CD8-positive, alpha-beta memory T cell (primary cell): ENCODE results near the gene FAM120A. TPM values are rescaled to one million over a fixed set of nuclear protein-coding genes. Genes with fewer than 3 reads are reported as not detected.

Source experiments
- CTCF ChIA-PET: fragments of 350-600 bp; sonication (Branson Sonifier 250); formaldehyde crosslinking; loops from one replicate; lab custom pipeline; 2021; ENCODE audit warnings: antibody characterized with exemption; lab: Charles Lee
- POLR2A ChIA-PET: fragments of 350-600 bp; sonication (Branson Sonifier 250); formaldehyde crosslinking; loops from one replicate; lab custom pipeline; 2021; ENCODE audit warnings: antibody characterized with exemption; lab: Charles Lee
- DNase-seq, 5 donors: peaks; one replicate each; pipeline versions ENCODE4 v3.0.0 to v3.0.0-alpha.2; 2020 to 2022; ENCODE audit warnings: mixed read lengths in 1 of 5
- H3K27ac ChIP-seq: one replicate; pipeline ENCODE4 v1.7.0; 2013; ENCODE audit warnings: low read depth, mild to moderate bottlenecking, low read length, moderate library complexity
- H3K27me3 ChIP-seq: 2 replicates; pipeline ENCODE4 v1.7.0; 2013; ENCODE audit warnings: low read length, mild to moderate bottlenecking; ENCODE audit not compliant: insufficient read depth, poor library complexity, severe bottlenecking
- H3K36me3 ChIP-seq: 2 replicates; pipeline ENCODE4 v1.7.0; 2013; ENCODE audit warnings: mild to moderate bottlenecking, low read length, moderate library complexity; ENCODE audit not compliant: insufficient read depth
- H3K4me1 ChIP-seq: 2 replicates; pipeline ENCODE4 v1.7.0; 2013; ENCODE audit warnings: mild to moderate bottlenecking, low read length, moderate library complexity; ENCODE audit not compliant: insufficient read depth
- H3K4me3 ChIP-seq: 2 replicates; pipeline ENCODE4 v1.7.0; 2013; ENCODE audit warnings: mild to moderate bottlenecking, low read length
- H3K9me3 ChIP-seq: 2 replicates; pipeline ENCODE4 v1.7.0; 2013; ENCODE audit warnings: mild to moderate bottlenecking, low read length
- H3K27ac Mint-ChIP-seq, 8 donors: one replicate each; pipeline ENCODE4 v1.8.0; 2020 to 2021; ENCODE audit warnings: mixed read lengths in 8 of 8, mild to moderate bottlenecking in 6 of 8, inconsistent platforms in 3 of 8, moderate library complexity in 3 of 8
- H3K27me3 Mint-ChIP-seq, 2 donors: one replicate each; pipeline ENCODE4 v1.8.0; 2020 to 2021; ENCODE audit warnings: mixed read lengths in 2 of 2, mild to moderate bottlenecking in 1 of 2, moderate library complexity in 1 of 2
- H3K36me3 Mint-ChIP-seq, 3 donors: one replicate each; pipeline ENCODE4 v1.8.0; 2020 to 2021; ENCODE audit warnings: mixed read lengths in 3 of 3, inconsistent platforms in 1 of 3, mild to moderate bottlenecking in 1 of 3
- H3K4me1 Mint-ChIP-seq, 3 donors: one replicate each; pipeline ENCODE4 v1.8.0; 2020 to 2021; ENCODE audit warnings: mixed read lengths in 3 of 3, inconsistent platforms in 1 of 3, mild to moderate bottlenecking in 1 of 3
- H3K4me3 Mint-ChIP-seq, 7 donors: one replicate each; pipeline ENCODE4 v1.8.0; 2020 to 2021; ENCODE audit warnings: mixed read lengths in 7 of 7, mild to moderate bottlenecking in 6 of 7, moderate library complexity in 4 of 7, inconsistent platforms in 2 of 7
- H3K9me3 Mint-ChIP-seq, 5 donors: one replicate each; pipeline ENCODE4 v1.8.0; 2020 to 2022; ENCODE audit warnings: mixed read lengths in 5 of 5, mild to moderate bottlenecking in 3 of 5, moderate library complexity in 2 of 5, inconsistent platforms in 1 of 5
- polyA plus RNA-seq: library from polyadenylated mRNA; unstranded; fragments of 300-500 nt; fragmentation: Illumina TruSeq; gene quantifications from one replicate; pipeline ENCODE4 v1.2.3, GENCODE V29; 2021
- total RNA-seq, 2 experiments: library from RNA; stranded (reverse); gene quantifications; one replicate each; pipeline ENCODE4 v1.2.3, GENCODE V29; 2021

The FAM120A gene
- total and polyA plus RNA-seq, 3 experiments from 2014 or later, result 16.0 to 142 (median 140) TPM

DNA sequence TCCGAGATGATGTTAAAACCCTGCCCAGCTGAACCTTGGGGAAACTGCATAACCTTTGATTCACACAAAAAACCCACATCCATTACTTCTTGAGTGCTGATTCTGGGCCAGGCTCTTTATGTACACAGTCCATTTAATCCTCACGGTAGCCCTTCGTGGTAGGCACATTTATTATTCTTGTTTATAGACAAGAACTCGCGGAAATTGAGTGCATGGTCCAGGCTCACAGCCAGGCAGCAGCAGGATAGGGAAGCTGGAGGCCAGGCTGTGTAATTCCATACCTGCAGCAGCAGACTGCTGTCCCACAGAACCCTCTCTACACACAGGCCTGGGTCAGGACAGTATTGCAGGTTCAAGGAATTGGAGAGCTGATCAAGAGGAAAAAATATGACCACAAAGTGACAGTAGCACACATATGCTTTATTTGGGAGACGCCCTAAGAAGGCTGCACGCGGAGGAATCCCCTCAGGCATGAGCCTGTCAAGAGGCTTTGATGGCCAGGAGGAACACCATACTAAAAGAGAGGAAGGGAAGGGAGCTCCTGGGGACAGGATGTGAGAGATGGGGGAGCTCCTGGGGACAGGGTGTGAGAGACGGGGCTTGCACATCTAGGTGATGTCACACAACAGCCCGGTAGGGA lies 28.4 kb upstream of the FAM120A start:
- Mint-ChIP-seq H3K4me1 (no peaks in the 10 kb centered on the region), H3K9me3 (peaks cover 7 to 25% (median 17%) of the 10 kb centered on the region in 5 donors), H3K36me3 (peaks cover 2 to 16% (median 5%) of the 10 kb centered on the region in 3 donors), H3K27ac (no peak overlapping the region), H3K4me3 (no peak overlapping the region), H3K27me3 (peaks cover 9 to 42% of the 10 kb centered on the region in 2 donors)
- Histone ChIP-seq H3K4me3 (no peak overlapping the region), H3K27me3 (no peaks in the 10 kb centered on the region), H3K9me3 (peaks cover 5% of the 10 kb centered on the region), H3K27ac (no peak overlapping the region), H3K4me1 (no peaks in the 10 kb centered on the region), H3K36me3 (no peaks in the 10 kb centered on the region)
- ChIA-PET CTCF (no interaction called here), POLR2A (no interaction called here)
- no peak for DNase-seq

- Histone ChIP-seq H3K9me3 (no peaks in the 10 kb centered on the region), H3K27me3 (no peaks in the 10 kb centered on the region), H3K27ac (no peak overlapping the region), H3K4me3 (no peak overlapping the region), H3K36me3 (no peaks in the 10 kb centered on the region), H3K4me1 (no peaks in the 10 kb centered on the region)
- Mint-ChIP-seq H3K4me1 (no peaks in the 10 kb centered on the region), H3K4me3 (no peak overlapping the region), H3K27ac (no peak overlapping the region), H3K36me3 (peaks cover 0 to 2% (median 0%) of the 10 kb centered on the region in 3 donors), H3K9me3 (peaks cover 0 to 4% (median 0%) of the 10 kb centered on the region in 5 donors), H3K27me3 (peaks cover 8 to 45% of the 10 kb centered on the region in 2 donors)
- no peak for DNase-seq
- ChIA-PET CTCF (no interaction called here), POLR2A (no interaction called here)
Measured at GRCh38 chr9:93427655-93428379, 23.7 kb upstream of the FAM120A start.

DNA sequence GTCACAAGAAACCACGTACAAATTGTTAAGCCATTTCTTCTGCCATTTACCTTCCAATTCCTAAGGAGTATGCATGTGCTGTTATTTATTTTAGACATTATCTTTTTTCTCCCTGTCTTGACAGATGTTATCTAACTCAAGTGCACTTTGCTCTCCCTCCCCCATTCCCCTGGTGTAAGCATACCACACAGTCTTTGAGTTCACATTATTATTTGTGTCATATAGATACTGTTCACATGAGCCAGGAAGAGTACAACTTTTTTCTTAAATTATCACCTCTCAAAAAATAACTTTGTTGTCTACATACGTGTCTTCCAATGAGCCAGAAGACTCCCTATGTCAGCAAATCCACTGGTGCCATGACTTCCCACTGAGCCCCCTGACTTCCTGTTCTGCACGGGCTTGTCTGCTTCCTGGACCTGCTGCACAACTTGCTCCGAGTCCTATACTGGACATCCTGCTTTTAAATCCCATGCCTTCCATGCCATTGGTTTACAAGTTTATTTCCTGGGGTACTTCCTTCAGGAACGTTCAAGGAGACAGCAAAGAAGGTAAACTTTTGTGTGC lies 19.9 kb upstream of the FAM120A start:
- Histone ChIP-seq H3K27ac (no peak overlapping the region), H3K4me3 (no peak overlapping the region), H3K4me1 (no peaks in the 10 kb centered on the region), H3K9me3 (no peaks in the 10 kb centered on the region), H3K27me3 (no peaks in the 10 kb centered on the region), H3K36me3 (no peaks in the 10 kb centered on the region)
- POLR2A ChIA-PET, result no interaction called here
- Mint-ChIP-seq H3K4me3 (no peak overlapping the region), H3K27me3 (peaks cover 5 to 20% of the 10 kb centered on the region in 2 donors), H3K36me3 (peaks cover 0 to 3% (median 2%) of the 10 kb centered on the region in 3 donors), H3K27ac (no peak overlapping the region), H3K4me1 (no peaks in the 10 kb centered on the region), H3K9me3 (peaks cover 0 to 2% (median 0%) of the 10 kb centered on the region in 5 donors)
- CTCF ChIA-PET, result no interaction called here
- DNase-seq, result no peak

- Mint-ChIP-seq H3K4me3 (no peak overlapping the region), H3K27me3 (peaks cover 5 to 10% of the 10 kb centered on the region in 2 donors), H3K9me3 (no peaks in the 10 kb centered on the region), H3K4me1 (no peaks in the 10 kb centered on the region), H3K36me3 (peaks cover 0 to 8% (median 3%) of the 10 kb centered on the region in 3 donors), H3K27ac (peak overlapping the region in 1 of 8 donors; percentile 69)
- H3K27me3 ChIP-seq, result no peaks in the 10 kb centered on the region
- no peak for DNase-seq
- H3K27ac ChIP-seq, result no peak overlapping the region
- no peak overlapping the region for H3K4me3 ChIP-seq
- POLR2A ChIA-PET, result no interaction called here
- H3K36me3 ChIP-seq, result no peaks in the 10 kb centered on the region
- H3K9me3 ChIP-seq, result no peaks in the 10 kb centered on the region
- CTCF ChIA-PET, result no interaction called here
- no peaks in the 10 kb centered on the region for H3K4me1 ChIP-seq
Measured at GRCh38 chr9:93432964-93433363, 18.5 kb upstream of the FAM120A start.

- no peak overlapping the region for H3K4me3 Mint-ChIP-seq
Measured at GRCh38 chr9:93434056-93434455, 17.4 kb upstream of the FAM120A start.

DNA sequence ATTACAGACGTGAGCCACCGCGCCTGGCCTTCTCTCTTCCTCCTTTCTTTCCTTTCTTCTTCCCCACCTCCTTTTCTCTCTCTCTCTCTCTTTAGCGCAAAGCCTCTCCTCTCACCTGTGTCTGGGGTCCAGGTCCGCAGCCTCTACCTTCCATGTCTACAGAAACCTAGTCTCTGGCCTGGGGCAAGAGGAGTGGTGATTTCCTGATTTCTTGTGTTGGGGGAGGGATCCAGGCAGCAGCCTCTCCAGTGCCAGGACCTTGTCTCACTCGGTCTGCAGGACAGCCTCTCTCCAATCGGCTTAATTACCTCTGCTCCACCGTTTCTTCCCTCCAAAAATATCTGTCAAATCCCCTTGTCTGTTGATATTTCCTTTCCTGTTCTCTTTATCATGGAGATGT lies 16.1 kb upstream of the FAM120A start:
- H3K9me3 ChIP-seq, result no peaks in the 10 kb centered on the region
- Mint-ChIP-seq H3K27ac (no peak overlapping the region), H3K4me3 (no peak overlapping the region), H3K27me3 (no peaks in the 10 kb centered on the region), H3K9me3 (no peaks in the 10 kb centered on the region), H3K36me3 (peaks cover 0 to 9% (median 5%) of the 10 kb centered on the region in 3 donors), H3K4me1 (no peaks in the 10 kb centered on the region)
- DNase-seq, result no peak
- ChIA-PET CTCF (no interaction called here), POLR2A (no interaction called here)
- H3K4me1 ChIP-seq, result no peaks in the 10 kb centered on the region
- no peaks in the 10 kb centered on the region for H3K36me3 ChIP-seq
- no peaks in the 10 kb centered on the region for H3K27me3 ChIP-seq
- no peak overlapping the region for H3K4me3 ChIP-seq
- H3K27ac ChIP-seq, result no peak overlapping the region

More at GRCh38 chr9:93434056-93434455, 17.4 kb upstream of the FAM120A start:
- CTCF ChIA-PET, result no interaction called here
- no peak overlapping the region for H3K27ac ChIP-seq
- no peak for DNase-seq
- no peaks in the 10 kb centered on the region for H3K4me1 ChIP-seq
- H3K4me3 ChIP-seq, result no peak overlapping the region
- no peaks in the 10 kb centered on the region for H3K27me3 ChIP-seq
- Mint-ChIP-seq H3K27ac (peak overlapping the region in 1 of 8 donors; percentile 74), H3K4me1 (no peaks in the 10 kb centered on the region), H3K36me3 (peaks cover 0 to 9% (median 5%) of the 10 kb centered on the region in 3 donors), H3K9me3 (no peaks in the 10 kb centered on the region), H3K27me3 (peaks cover 4 to 5% of the 10 kb centered on the region in 2 donors)
- H3K36me3 ChIP-seq, result no peaks in the 10 kb centered on the region
- POLR2A ChIA-PET, result no interaction called here
- no peaks in the 10 kb centered on the region for H3K9me3 ChIP-seq

DNA sequence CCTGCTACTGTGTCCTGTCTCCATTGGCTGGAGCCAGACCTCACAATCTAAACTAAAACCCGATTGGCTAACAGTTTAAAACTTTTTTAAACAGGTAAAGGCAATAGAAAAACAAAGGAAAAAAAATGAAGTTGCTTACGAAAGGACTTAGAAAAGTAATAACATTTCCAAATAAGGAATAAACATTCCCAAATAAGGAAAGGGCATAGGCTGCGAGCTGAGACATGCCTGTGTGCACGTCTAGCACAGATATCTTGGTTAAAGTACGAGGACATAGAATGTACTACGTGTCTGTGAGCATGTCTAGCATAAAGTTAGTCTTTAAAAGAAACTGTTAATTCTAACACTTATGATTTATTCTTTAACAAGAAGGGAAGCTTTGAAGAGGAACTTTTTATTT lies 15.3 kb upstream of the FAM120A start:
- DNase-seq, result no peak

More for the DNA sequence above, 15.3 kb upstream of the FAM120A start:
- Histone ChIP-seq H3K9me3 (no peaks in the 10 kb centered on the region), H3K27me3 (no peaks in the 10 kb centered on the region), H3K4me3 (no peak overlapping the region), H3K4me1 (no peaks in the 10 kb centered on the region), H3K36me3 (no peaks in the 10 kb centered on the region), H3K27ac (no peak overlapping the region)
- Mint-ChIP-seq H3K36me3 (peaks cover 0 to 9% (median 5%) of the 10 kb centered on the region in 3 donors), H3K4me1 (no peaks in the 10 kb centered on the region), H3K27me3 (no peaks in the 10 kb centered on the region), H3K4me3 (no peak overlapping the region), H3K27ac (no peak overlapping the region), H3K9me3 (no peaks in the 10 kb centered on the region)
- CTCF ChIA-PET, result no interaction called here
- POLR2A ChIA-PET, result no interaction called here
